GM18526 (cell line): ENCODE results near the gene GTF2IRD1.

ENCODE experiments used
- POLR2A ChIP-seq: IDR thresholded peaks from 3 replicates; pipeline ENCODE4 v1.6.1; 2011; ENCODE audit not compliant: insufficient read length; ENCODE audit errors: extremely low read depth

The GTF2IRD1 gene

GRCh38 chr7:74567318-74567668 is 113.6 kb downstream of the GTF2IRD1 start:
- no peak for TF ChIP-seq POLR2A

- no peak for TF ChIP-seq POLR2A
Measured at GRCh38 chr7:74568658-74569057, 115.0 kb downstream of the GTF2IRD1 start.

DNA sequence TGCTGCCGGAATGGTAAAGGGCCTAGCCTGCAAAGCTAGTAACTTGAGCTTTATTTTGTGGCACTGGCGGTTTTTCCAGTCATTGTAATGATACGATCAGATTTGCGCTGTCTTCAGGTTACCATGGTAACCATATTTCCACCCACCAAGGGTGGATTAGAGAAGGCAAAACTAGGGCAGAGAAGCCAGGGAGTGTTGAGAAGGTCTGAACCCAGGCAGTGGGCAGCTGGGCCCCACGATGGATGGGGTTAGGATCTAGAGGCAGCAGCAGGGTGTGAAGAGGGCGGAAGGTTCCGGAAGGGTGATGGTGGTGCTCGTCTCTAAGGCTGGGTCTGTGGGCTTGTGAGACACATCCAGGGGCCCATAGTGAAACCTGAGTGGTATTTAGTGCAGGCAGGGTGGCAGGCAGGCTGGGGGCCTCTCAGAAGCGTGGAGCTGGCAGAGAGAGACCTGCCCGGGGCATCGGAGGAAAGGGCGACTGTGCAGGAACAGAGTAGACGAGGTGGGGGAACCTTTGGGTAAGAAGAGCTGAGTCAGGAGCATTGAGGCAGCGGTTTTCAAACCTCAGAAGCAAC is 115.9 kb downstream of the GTF2IRD1 start:
- no peak for TF ChIP-seq POLR2A

DNA sequence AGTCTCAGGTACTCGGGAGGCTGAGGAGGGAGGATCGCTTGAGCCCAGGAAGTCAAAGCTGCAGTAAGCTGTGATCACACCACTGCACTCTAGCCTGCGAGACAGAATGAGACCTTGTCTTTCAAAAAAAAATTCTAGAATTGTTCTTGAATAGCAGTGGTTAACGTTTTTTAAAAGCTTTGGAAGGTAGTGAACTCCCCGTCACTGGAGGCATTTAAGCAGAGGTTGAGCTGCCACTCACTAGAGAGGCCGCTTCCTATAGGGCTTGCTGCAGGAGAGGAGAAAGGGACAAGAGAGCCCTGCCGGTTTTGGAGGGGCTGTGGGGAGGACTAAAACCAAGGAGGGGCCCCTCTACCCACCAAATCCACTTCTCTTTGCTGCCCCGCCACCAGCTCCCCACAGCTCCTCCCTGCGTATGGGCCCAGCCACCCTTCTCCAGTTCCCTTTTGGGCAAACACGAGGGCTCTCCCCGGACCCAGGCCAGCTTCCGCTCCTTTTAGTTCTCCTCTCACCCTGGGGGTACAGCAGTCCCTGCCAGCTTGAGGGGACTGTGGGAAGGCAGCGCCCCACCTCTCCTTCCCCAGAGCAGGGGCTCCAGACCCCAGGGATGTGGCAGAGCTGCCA is 116.9 kb downstream of the GTF2IRD1 start:
- TF ChIP-seq POLR2A = no peak

GRCh38 chr7:74572301-74572979 is 118.7 kb downstream of the GTF2IRD1 start:
- TF ChIP-seq POLR2A = no peak

DNA sequence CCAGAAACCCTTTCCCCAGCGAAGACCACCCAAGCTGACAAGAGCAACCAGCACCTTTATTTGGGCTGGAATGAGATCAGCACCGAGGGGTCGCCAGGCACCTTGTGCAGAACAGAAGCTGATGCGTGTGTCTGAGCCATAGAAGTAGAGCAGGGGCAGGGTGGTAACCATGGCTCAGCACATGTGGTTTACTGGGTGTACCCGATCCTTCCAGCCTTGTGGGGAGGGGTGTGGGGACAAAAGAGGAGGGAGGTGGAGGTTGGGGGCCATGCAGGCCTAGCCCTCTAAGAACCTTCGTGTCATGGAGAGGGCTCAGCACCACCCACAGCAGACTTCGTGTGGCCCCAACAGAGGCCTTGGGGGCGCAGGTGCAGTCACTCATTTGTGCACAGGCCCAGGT is 119.8 kb downstream of the GTF2IRD1 start:
- TF ChIP-seq POLR2A = no peak

DNA sequence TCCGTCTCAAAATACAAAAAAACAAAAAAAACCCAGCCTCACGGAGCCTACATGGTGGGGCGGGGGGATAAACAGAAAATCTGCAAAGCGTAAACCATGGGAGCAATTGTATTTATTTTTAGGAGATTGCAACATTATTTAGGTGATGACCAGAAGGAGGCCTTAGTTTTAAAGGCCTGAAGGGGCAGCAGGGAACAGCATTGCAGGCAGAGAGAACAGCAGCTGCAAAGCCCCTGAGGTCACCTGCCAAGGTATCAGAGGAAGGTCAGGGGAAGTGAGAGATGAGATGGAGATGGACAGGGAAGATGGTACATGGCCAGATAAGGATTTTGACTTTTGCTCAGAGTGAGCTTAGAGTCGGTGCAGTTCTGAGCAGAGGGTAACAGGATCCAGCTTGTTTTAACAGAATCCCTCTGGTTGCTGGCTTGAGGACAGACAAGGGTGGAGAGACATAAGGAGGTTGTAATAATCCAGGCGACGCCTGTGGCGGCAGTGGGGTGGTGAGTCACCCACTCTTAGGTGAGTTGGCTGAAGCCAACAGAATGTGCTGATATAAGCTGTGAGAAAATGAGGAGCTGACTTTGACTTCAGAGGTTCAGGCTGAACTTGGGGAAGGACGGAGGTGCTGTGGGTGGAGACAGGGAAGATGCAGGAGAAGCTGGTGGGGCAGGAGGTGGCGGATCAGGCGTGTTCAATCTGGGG is 121.5 kb downstream of the GTF2IRD1 start:
- TF ChIP-seq POLR2A = no peak

DNA sequence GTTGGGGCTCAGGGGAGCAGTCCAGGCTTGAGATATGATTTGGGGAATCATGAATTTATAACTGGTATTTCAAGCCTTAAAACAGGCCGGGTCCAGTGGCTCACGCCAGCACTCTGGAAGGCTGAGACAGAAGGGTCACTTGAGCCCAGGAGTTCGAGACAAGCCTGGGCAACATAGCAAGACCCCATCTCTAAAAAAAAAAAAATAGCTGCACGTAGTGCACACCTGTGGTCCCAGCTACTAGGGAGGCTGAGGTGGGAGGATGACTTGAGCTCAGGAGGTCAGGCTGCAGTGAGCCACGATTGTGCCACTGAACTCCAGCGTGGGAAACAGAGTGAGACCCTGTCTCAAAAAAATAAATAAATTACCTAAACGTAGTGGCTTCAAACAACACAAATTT is 122.1 kb downstream of the GTF2IRD1 start:
- no peak for TF ChIP-seq POLR2A

DNA sequence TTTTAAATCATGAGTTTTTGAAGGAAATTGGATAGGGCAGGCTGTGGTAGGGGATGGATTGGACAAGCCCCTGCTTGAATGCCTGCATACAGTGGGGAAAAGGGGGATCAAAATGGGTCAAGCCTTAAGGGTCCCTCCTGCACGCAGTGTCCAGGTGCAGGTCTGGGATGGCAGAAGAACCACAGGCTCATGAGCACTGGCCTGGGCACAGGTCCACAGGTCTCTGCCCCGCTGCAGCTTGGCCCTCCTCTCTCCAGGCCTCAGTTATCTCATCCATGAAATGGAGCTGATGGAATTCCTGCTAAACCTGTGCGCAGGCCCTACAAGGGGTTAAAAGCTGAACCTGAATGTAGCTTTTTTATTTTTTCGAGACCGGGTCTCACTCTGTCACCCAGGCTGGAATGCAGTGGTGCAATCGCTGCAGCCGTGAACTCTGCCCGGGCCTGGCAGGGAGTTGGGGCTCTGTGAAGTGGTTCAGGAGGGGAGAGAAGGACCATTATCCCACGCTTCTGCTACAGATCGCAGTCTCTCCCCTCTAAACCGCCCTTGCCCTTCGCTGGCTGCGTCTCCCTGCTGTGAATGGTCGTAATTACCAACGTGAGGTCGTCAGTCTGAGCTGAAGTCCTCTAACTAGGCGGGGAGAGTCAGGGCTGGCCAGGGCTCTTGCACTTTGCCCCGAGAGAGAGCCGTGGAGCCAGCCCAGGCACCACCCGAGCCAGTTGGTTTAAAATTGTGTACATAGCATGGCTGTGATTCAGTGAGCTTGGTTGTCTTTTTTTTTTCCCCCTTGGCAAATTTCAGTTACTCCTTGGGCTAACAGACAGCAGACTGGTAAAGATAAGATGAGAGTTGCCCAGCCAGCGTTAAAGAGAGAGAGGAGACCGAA is 126.3 kb downstream of the GTF2IRD1 start:
- TF ChIP-seq POLR2A = no peak

- TF ChIP-seq POLR2A = no peak
Measured at GRCh38 chr7:74581916-74582440, 128.3 kb downstream of the GTF2IRD1 start.

DNA sequence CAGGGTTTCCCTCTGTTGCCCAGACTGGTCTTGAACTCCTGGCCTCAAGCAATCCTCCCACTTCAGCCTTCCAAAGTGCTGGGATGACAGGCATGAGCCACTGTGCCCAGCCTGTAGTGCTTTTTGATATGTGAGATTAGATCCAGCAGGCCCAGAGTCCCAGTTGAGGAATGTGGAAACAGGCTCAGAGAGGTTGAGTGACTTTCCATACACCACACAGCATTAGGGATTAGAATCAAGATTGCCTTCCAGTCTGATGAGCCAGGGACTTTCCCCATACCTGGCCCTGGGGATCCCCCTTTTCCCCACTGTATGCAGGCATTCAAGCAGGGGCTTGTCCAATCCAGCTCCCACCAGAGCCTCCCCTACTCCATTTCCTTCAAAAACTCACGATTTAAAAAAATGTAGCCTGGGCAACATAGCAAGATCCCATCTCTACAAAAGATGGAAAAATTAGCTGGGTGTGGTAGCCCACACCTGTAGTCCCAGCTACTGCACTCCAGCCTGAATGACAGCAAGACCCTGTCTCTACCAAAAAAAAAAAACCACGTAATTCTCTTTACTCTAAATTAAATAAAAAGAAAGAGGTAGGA is 128.8 kb downstream of the GTF2IRD1 start:
- TF ChIP-seq POLR2A = no peak

DNA sequence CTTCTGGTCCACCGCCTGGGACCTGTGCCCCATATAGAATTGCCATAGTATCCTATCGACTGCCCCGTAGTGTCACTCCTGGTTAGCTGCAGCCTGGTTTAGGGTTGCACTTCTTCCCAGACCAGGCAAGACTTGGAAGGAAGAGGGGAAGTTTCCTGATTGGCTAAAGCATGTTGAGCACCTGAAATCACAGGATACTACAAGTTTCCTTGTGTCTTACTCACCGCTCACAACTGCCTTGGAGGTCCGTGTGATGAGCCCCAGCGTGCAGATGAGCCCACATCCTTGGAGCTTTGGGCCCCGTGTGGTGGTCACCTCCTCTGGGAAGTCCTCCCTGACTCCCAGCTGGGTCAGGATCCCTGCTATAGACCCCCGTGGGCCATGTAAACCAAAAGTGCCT is 129.9 kb downstream of the GTF2IRD1 start:
- no peak for TF ChIP-seq POLR2A

DNA sequence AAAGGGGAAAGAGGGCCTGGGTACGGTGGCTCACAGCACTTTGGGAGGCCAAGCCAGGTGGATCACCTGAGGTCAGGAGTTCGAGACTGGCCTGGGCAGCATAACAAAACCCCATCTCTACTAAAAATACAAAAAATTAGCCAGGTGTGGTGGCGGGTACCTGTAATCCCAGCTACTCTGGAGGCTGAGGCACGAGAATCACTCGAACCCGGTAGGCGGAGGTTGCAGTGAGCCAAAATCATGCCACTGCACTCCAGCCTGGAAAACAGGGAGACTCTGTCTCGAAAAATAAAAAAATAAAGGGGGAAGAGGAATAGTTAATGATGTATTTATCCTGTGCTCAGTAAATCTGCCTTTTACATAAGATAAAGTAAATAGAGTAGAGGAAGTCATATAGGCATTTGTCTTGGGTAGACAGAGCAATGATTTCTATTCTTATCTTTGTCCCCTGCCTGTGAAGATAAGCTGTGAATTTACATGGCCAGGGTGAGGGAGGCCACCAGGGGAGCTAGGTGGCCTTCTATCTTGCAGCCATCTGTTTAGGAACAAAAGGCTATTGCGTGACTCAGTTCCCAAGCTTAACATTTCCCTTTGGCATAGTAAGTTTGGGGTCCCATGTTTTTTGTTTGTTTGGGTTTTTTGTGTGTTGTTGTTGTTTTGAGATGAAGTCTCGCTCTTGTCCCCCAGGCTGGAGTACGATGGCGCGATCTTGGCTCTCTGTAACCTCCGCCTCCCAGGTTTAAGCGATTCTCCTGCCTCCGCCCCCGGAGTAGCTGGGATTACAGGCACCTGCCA is 130.7 kb downstream of the GTF2IRD1 start:
- TF ChIP-seq POLR2A = no peak

DNA sequence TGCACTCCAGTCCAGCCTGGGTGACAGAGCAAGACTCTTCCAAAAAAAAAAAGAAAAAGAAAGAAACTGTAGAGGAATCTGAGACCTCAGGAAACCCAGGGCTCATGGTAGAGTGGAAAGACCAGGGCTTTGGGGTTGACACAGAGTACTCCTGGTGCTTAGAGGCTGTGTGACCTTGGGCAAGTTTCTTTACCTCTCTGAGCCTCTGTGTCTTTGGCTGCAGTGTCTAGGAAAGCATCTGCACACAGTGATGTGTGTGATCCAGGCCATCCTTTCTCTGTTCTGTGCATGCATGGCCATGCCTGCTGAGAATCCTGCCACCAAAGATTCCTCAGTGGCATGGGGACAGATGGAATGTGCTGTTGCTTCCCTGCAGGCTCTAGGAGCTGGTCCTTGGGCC is 132.1 kb downstream of the GTF2IRD1 start:
- no peak for TF ChIP-seq POLR2A
